GM12878 (cell line): ENCODE results near the gene CIRBP. TPM values are rescaled to one million over a fixed set of nuclear protein-coding genes. Genes with fewer than 3 reads are reported as not detected.

Source experiments
- ATAC-seq: fragments of 200-7000 bp; cut with Tn5 transposase; 3 replicates; pipeline ENCODE4 v1.9.1; 2020; ENCODE audit warnings: mild to moderate bottlenecking, moderate library complexity
- BruUV-seq: library from RNA; stranded (reverse); fragments of 400-500 nt; replicated peaks from 2 replicates; lab custom pipeline; 2021; lab: Mats Ljungman, UMichigan
- CTCF ChIA-PET: fragments of 300-600 bp; sonication (Branson Sonifier 250); formaldehyde crosslinking; extraction: SDS; loops from one replicate; lab custom pipeline; 2021; ENCODE audit warnings: inconsistent platforms; lab: Yijun Ruan, JAX
- POLR2A ChIA-PET: fragments of 350-600 bp; formaldehyde crosslinking; extraction: SDS; loops from one replicate; lab custom pipeline; 2021; ENCODE audit warnings: inconsistent platforms; lab: Charles Lee
- RAD21 ChIA-PET: fragments of 300-600 bp; sonication (Branson Sonifier 250); formaldehyde crosslinking; loops from one replicate; lab custom pipeline; 2023; ENCODE audit warnings: antibody characterized with exemption; ENCODE audit not compliant: unreplicated experiment; lab: Charles Lee
- SMC1A ChIA-PET: fragments of 300-600 bp; sonication (Branson Sonifier 250); formaldehyde crosslinking; loops from one replicate; lab custom pipeline; 2023; ENCODE audit not compliant: unreplicated experiment, uncharacterized antibody; lab: Charles Lee
- DNase-seq: peaks from one replicate; pipeline ENCODE4 v3.0.0-alpha.2; 2011; ENCODE audit warnings: low read depth, low spot score
- FAIRE-seq: peaks from 3 replicates; lab custom pipeline; 2011; peaks lifted over from hg19 to GRCh38; lab: Jason Lieb, UNC
- H2AFZ ChIP-seq: 2 replicates; pipeline ENCODE4 v1.6.0; 2011; ENCODE audit warnings: low read depth, low read length, control low read depth; ENCODE audit not compliant: control insufficient read depth
- H3K27ac ChIP-seq: 2 replicates; pipeline ENCODE4 v1.5.1; 2011; ENCODE audit warnings: control low read depth; ENCODE audit not compliant: control insufficient read depth, insufficient read depth
- H3K27me3 ChIP-seq, 2 experiments: replicated peaks in 1 of 2; 2 replicates each; pipeline versions ENCODE4 v1.6.0 to v1.6.1; 2011; ENCODE audit warnings: low read length in 1 of 2; ENCODE audit not compliant: control insufficient read depth in 2 of 2, insufficient read depth in 2 of 2
- H3K36me3 ChIP-seq, 2 experiments: 2 replicates each; pipeline ENCODE4 v1.5.1; 2011; ENCODE audit warnings: low read length in 1 of 2; ENCODE audit not compliant: control insufficient read depth in 2 of 2, insufficient read depth in 2 of 2
- H3K4me1 ChIP-seq: 2 replicates; pipeline ENCODE4 v1.6.1; 2011; ENCODE audit warnings: mild to moderate bottlenecking, low read length, moderate library complexity, mixed read lengths; ENCODE audit not compliant: control insufficient read depth, insufficient read depth
- H3K4me2 ChIP-seq: 2 replicates; pipeline ENCODE4 v1.6.0; 2011; ENCODE audit warnings: control low read depth; ENCODE audit not compliant: control insufficient read depth, insufficient read depth
- H3K4me3 ChIP-seq: fragments of 200-600 bp; sonication (generic); 2 replicates; pipeline ENCODE4 v1.5.1; 2016
- H3K79me2 ChIP-seq: 2 replicates; pipeline ENCODE4 v1.6.0; 2011; ENCODE audit warnings: low read length; ENCODE audit not compliant: control insufficient read depth, insufficient read depth
- H3K9ac ChIP-seq: 2 replicates; pipeline ENCODE4 v1.8.0; 2011; ENCODE audit warnings: low read length, control low read depth, mixed read lengths; ENCODE audit not compliant: control insufficient read depth, insufficient read depth
- H3K9me3 ChIP-seq: replicated peaks from 3 replicates; pipeline ENCODE4 v1.5.1; 2011; ENCODE audit warnings: mild to moderate bottlenecking, low read length; ENCODE audit not compliant: control insufficient read depth, insufficient read depth
- H4K20me1 ChIP-seq: 2 replicates; pipeline ENCODE4 v1.6.0; 2011; ENCODE audit not compliant: control insufficient read depth, insufficient read depth
- BCL11A ChIP-seq: IDR thresholded peaks from 2 replicates; pipeline ENCODE4 v1.6.1; 2011; ENCODE audit warnings: low read depth, low read length
- E4F1 ChIP-seq: fragments of 450-650 bp; IDR thresholded peaks from 2 replicates; pipeline ENCODE4 v1.6.1; 2018; ENCODE audit warnings: borderline replicate concordance, mild to moderate bottlenecking; ENCODE audit not compliant: partially characterized antibody
- EGR1 ChIP-seq, 2 experiments: IDR thresholded peaks; 1 replicate in 1 of 2; 2 replicates in 1 of 2; pipeline ENCODE4 v1.6.1; 2011 to 2012; ENCODE audit warnings: low read depth in 2 of 2, low read length in 2 of 2, borderline replicate concordance in 1 of 2, mild to moderate bottlenecking in 1 of 2, moderate library complexity in 1 of 2
- EZH2 ChIP-seq: IDR thresholded peaks from 2 replicates; pipeline ENCODE4 v1.6.1; 2012; ENCODE audit warnings: low read depth, mild to moderate bottlenecking, control low read depth, inconsistent platforms, low read length, borderline replicate concordance; ENCODE audit not compliant: control insufficient read depth
- MEF2A ChIP-seq: IDR thresholded peaks from 2 replicates; pipeline ENCODE4 v1.6.1; 2011; ENCODE audit warnings: low read depth, mild to moderate bottlenecking, low read length, moderate library complexity; ENCODE audit not compliant: insufficient read depth
- MTA3 ChIP-seq: IDR thresholded peaks from 2 replicates; pipeline ENCODE4 v1.6.1; 2012; ENCODE audit warnings: low read length, inconsistent platforms, borderline replicate concordance
- RAD21 ChIP-seq: IDR thresholded peaks from 2 replicates; pipeline ENCODE4 v1.6.1; 2011; ENCODE audit warnings: mild to moderate bottlenecking, low read depth, low read length, moderate library complexity; ENCODE audit not compliant: insufficient read depth
- SMARCA5 ChIP-seq: fragments of 450-650 bp; IDR thresholded peaks from 2 replicates; pipeline ENCODE4 v1.6.1; 2017; ENCODE audit warnings: mild to moderate bottlenecking
- SP1 ChIP-seq: IDR thresholded peaks from one replicate; pipeline ENCODE4 v1.6.1; 2011; ENCODE audit warnings: low read depth, low read length
- SREBF1 ChIP-seq: IDR thresholded peaks from 2 replicates; pipeline ENCODE4 v1.6.1; 2012; ENCODE audit warnings: mild to moderate bottlenecking, low read length
- WGBS: methylation state at CpG from one replicate; pipeline ENCODE4 v1.1.6; 2016; ENCODE audit warnings: low lambda C conversion rate; ENCODE audit not compliant: insufficient replicate concordance, insufficient coverage; ENCODE audit errors: missing lambda C conversion rate; 5-methylcytosine and 5-hydroxymethylcytosine counted together
- in situ Hi-C: fragments of 300-500 bp; cut with MboI; formaldehyde crosslinking; loops from 9 replicates; pipeline ENCODE4 v1.14.3; 2018; ENCODE audit warnings: mixed read lengths
- intact Hi-C: fragments of 100-400 bp; cut with micrococcal nuclease; formaldehyde crosslinking; loops from one replicate; pipeline ENCODE4 v1.14.2; 2022; ENCODE audit not compliant: unreplicated experiment
- polyA plus RNA-seq, 11 experiments: library from polyadenylated mRNA; depleted of rRNA in 4 of 11; unstranded in 6 of 11; stranded (reverse) in 5 of 11; fragments of >200 nt; fragmentation: Nextera tagmentation in 4 of 11; fragmentation: Illumina TruSeq in 1 of 11; extraction: Ambion mirVana in 4 of 11; extraction: Trizol in 1 of 11; gene quantifications; 1 replicate in 1 of 11; 2 replicates in 10 of 11; pipeline versions ENCODE4 v1.2.1 to v1.2.3, GENCODE V29; 2011 to 2016; ENCODE audit warnings: inconsistent platforms in 2 of 11, missing spikeins in 2 of 11, low read depth in 1 of 11
- total RNA-seq, 4 experiments: library from RNA; depleted of rRNA in 3 of 4; stranded (reverse); fragments of >200 nt in 3 of 4; fragmentation: Illumina TruSeq in 1 of 4; extraction: Trizol in 1 of 4; gene quantifications; 2 replicates each; pipeline versions ENCODE4 v1.2.1 to v1.2.3, GENCODE V29; 2013 to 2021
- TF ChIP-seq, protein P1 (sequence below): fragments of 450-650 bp; IDR thresholded peaks from 2 replicates; pipeline ENCODE4 v1.6.1; 2016; ENCODE audit warnings: mild to moderate bottlenecking, moderate library complexity, borderline replicate concordance
- TF ChIP-seq, protein P2 (sequence below): IDR thresholded peaks from 2 replicates; pipeline ENCODE4 v1.6.1; 2011; ENCODE audit warnings: mild to moderate bottlenecking, low read depth, low read length, moderate library complexity; ENCODE audit not compliant: insufficient replicate concordance
- TF ChIP-seq, protein P3 (sequence below): fragments of 450-650 bp; conservative IDR thresholded peaks from 2 replicates; pipeline ENCODE4 v1.6.1; 2017; ENCODE audit warnings: mild to moderate bottlenecking, moderate library complexity

Gene CIRBP
- total and polyA plus RNA-seq, 10 of the 15 experiments (the other 5 are each of a cell fraction or from before 2014, with no cell fraction given), result 27.6 to 335 (median 229) TPM

DNA sequence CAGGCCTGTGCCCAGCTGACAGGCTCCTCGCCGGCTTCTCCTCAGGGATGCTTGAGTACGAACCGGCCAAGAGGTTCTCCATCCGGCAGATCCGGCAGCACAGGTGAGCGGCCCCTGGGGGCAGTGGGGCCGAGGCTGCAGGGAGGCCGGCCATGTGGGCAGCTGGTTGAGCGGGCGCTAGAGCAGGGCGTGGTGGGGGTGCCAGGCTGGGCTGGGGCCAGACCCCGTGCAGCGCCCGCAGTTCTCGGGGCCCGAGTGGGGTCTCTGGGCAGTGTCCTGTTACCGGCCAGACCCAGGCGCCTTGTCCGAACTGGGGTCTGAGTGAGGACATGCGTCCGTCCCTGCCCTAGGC lies 47.3 kb upstream of the CIRBP start:
- Histone ChIP-seq H3K27me3 (no peaks in the 10 kb centered on the region), H3K9me3 (no peaks in the 10 kb centered on the region), H3K4me3 (no peak overlapping the region), H2AFZ (no peak overlapping the region), H3K4me1 (no peaks in the 10 kb centered on the region), H3K4me2 (no peak overlapping the region), H3K27ac (no peak overlapping the region), H3K9ac (no peak overlapping the region), H3K36me3 (peaks cover 3 to 24% of the 10 kb centered on the region in 2 experiments; a peak in 3 of 4 replicates), H3K79me2 (peaks cover 3% of the 10 kb centered on the region), H4K20me1 (no peaks in the 10 kb centered on the region)
- BruUV-seq, result no TSS peak
- TF ChIP-seq EGR1 (IDR thresholded peaks at IDR 0.05; ENCODE audit: borderline replicate concordance in 1 of 2, low read depth in 2 of 2, low read length in 2 of 2), result no peak
- TF ChIP-seq SMARCA5, result no peak
- no peak for TF ChIP-seq BCL11A
- TF ChIP-seq SREBF1, result no peak
- TF ChIP-seq EZH2, result no peak
- TF ChIP-seq E4F1, result no peak
- TF ChIP-seq, protein P1, sequence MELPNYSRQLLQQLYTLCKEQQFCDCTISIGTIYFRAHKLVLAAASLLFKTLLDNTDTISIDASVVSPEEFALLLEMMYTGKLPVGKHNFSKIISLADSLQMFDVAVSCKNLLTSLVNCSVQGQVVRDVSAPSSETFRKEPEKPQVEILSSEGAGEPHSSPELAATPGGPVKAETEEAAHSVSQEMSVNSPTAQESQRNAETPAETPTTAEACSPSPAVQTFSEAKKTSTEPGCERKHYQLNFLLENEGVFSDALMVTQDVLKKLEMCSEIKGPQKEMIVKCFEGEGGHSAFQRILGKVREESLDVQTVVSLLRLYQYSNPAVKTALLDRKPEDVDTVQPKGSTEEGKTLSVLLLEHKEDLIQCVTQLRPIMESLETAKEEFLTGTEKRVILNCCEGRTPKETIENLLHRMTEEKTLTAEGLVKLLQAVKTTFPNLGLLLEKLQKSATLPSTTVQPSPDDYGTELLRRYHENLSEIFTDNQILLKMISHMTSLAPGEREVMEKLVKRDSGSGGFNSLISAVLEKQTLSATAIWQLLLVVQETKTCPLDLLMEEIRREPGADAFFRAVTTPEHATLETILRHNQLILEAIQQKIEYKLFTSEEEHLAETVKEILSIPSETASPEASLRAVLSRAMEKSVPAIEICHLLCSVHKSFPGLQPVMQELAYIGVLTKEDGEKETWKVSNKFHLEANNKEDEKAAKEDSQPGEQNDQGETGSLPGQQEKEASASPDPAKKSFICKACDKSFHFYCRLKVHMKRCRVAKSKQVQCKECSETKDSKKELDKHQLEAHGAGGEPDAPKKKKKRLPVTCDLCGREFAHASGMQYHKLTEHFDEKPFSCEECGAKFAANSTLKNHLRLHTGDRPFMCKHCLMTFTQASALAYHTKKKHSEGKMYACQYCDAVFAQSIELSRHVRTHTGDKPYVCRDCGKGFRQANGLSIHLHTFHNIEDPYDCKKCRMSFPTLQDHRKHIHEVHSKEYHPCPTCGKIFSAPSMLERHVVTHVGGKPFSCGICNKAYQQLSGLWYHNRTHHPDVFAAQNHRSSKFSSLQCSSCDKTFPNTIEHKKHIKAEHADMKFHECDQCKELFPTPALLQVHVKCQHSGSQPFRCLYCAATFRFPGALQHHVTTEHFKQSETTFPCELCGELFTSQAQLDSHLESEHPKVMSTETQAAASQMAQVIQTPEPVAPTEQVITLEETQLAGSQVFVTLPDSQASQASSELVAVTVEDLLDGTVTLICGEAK, result no peak
- TF ChIP-seq, protein P2, sequence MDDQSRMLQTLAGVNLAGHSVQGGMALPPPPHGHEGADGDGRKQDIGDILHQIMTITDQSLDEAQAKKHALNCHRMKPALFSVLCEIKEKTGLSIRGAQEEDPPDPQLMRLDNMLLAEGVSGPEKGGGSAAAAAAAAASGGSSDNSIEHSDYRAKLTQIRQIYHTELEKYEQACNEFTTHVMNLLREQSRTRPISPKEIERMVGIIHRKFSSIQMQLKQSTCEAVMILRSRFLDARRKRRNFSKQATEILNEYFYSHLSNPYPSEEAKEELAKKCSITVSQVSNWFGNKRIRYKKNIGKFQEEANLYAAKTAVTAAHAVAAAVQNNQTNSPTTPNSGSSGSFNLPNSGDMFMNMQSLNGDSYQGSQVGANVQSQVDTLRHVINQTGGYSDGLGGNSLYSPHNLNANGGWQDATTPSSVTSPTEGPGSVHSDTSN, result no peak
- TF ChIP-seq SP1, result no peak
- TF ChIP-seq MEF2A, result no peak
- TF ChIP-seq MTA3, result no peak
- no peak for TF ChIP-seq RAD21
- TF ChIP-seq, protein P3, sequence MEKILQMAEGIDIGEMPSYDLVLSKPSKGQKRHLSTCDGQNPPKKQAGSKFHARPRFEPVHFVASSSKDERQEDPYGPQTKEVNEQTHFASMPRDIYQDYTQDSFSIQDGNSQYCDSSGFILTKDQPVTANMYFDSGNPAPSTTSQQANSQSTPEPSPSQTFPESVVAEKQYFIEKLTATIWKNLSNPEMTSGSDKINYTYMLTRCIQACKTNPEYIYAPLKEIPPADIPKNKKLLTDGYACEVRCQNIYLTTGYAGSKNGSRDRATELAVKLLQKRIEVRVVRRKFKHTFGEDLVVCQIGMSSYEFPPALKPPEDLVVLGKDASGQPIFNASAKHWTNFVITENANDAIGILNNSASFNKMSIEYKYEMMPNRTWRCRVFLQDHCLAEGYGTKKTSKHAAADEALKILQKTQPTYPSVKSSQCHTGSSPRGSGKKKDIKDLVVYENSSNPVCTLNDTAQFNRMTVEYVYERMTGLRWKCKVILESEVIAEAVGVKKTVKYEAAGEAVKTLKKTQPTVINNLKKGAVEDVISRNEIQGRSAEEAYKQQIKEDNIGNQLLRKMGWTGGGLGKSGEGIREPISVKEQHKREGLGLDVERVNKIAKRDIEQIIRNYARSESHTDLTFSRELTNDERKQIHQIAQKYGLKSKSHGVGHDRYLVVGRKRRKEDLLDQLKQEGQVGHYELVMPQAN, result no peak
- SMC1A ChIA-PET, result no interaction called here
- ATAC-seq (no peak), DNase-seq (no peak), FAIRE-seq (no peak)
- CTCF ChIA-PET, result no interaction called here
- WGBS, result 94% methylated on average over 20 of the region's 22 CpGs
- RAD21 ChIA-PET, result no interaction called here
- intact Hi-C loops (no loop called here), in situ Hi-C loops (no loop called here)
- POLR2A ChIA-PET, result no interaction called here
